MM.1S (cell line): ENCODE measurements around the gene TMEM245.

Experiments used
- DNase-seq: peaks from one replicate; pipeline ENCODE4 v3.0.0-alpha.2; 2015
- H2AFZ ChIP-seq: fragments of 300-600 bp; sonication (generic); 2 replicates; pipeline ENCODE4 v1.6.0; 2016; ENCODE audit warnings: antibody characterized with exemption, low read length
- H3F3A ChIP-seq: fragments of 300-600 bp; sonication (generic); 2 replicates; pipeline ENCODE4 v1.6.1; 2016; ENCODE audit warnings: mild to moderate bottlenecking, antibody characterized with exemption, low read length, moderate library complexity, mixed read lengths; ENCODE audit not compliant: insufficient read depth
- H3K27ac ChIP-seq: fragments of 300-600 bp; sonication (generic); 2 replicates; pipeline ENCODE4 v1.5.1; 2016; ENCODE audit warnings: mild to moderate bottlenecking, low read length
- H3K27me3 ChIP-seq: fragments of 300-600 bp; sonication (generic); replicated peaks from 2 replicates; pipeline ENCODE4 v1.6.0; 2016; ENCODE audit warnings: low read length; ENCODE audit not compliant: insufficient read depth
- H3K36me3 ChIP-seq: fragments of 300-600 bp; sonication (generic); replicated peaks from 2 replicates; pipeline ENCODE4 v1.6.1; 2016; ENCODE audit warnings: mild to moderate bottlenecking, low read length, mixed read lengths; ENCODE audit not compliant: insufficient read depth
- H3K4me1 ChIP-seq: fragments of 300-600 bp; sonication (generic); 2 replicates; pipeline ENCODE4 v1.6.1; 2016; ENCODE audit warnings: low read length, mixed read lengths
- H3K4me2 ChIP-seq: fragments of 300-600 bp; sonication (generic); 2 replicates; pipeline ENCODE4 v1.6.0; 2016; ENCODE audit warnings: low read depth, low read length
- H3K4me3 ChIP-seq: fragments of 300-600 bp; sonication (generic); 2 replicates; pipeline ENCODE4 v1.5.1; 2016; ENCODE audit warnings: low read length, mixed read lengths
- H3K79me2 ChIP-seq: fragments of 300-600 bp; sonication (generic); 2 replicates; pipeline ENCODE4 v1.6.1; 2016; ENCODE audit warnings: mixed run types, low read length, mixed read lengths
- H3K9ac ChIP-seq: fragments of 300-600 bp; sonication (generic); 2 replicates; pipeline ENCODE4 v1.6.1; 2016; ENCODE audit warnings: low read length, mixed read lengths
- H3K9me2 ChIP-seq: fragments of 300-600 bp; sonication (generic); replicated peaks from 2 replicates; pipeline ENCODE4 v1.6.1; 2016; ENCODE audit warnings: mild to moderate bottlenecking, low read length, mixed read lengths; ENCODE audit not compliant: insufficient read depth
- H3K9me3 ChIP-seq: fragments of 300-600 bp; sonication (generic); replicated peaks from 2 replicates; pipeline ENCODE4 v1.6.1; 2016; ENCODE audit warnings: mild to moderate bottlenecking, low read length, mixed read lengths; ENCODE audit not compliant: insufficient read depth
- H4K20me1 ChIP-seq: fragments of 300-600 bp; sonication (generic); 2 replicates; pipeline ENCODE4 v1.6.1; 2016; ENCODE audit warnings: mild to moderate bottlenecking, low read length, moderate library complexity, mixed read lengths; ENCODE audit not compliant: insufficient read depth
- EZH2 ChIP-seq: fragments of 300-600 bp; sonication (generic); optimal IDR thresholded peaks from 2 replicates; pipeline ENCODE3; 2017; ENCODE audit warnings: low read depth, mild to moderate bottlenecking, antibody characterized with exemption, low read length, mixed read lengths
- EZH2phosphoT487 ChIP-seq: fragments of 300-600 bp; sonication (generic); IDR thresholded peaks from 2 replicates; pipeline ENCODE4 v1.6.1; 2018; ENCODE audit warnings: antibody characterized with exemption, low read length
- TF ChIP-seq, protein P1 (sequence below): fragments of 300-600 bp; sonication (generic); IDR thresholded peaks from 2 replicates; pipeline ENCODE4 v1.5.1; 2016; ENCODE audit warnings: antibody characterized with exemption, low read length, mixed read lengths

Gene TMEM245

DNA sequence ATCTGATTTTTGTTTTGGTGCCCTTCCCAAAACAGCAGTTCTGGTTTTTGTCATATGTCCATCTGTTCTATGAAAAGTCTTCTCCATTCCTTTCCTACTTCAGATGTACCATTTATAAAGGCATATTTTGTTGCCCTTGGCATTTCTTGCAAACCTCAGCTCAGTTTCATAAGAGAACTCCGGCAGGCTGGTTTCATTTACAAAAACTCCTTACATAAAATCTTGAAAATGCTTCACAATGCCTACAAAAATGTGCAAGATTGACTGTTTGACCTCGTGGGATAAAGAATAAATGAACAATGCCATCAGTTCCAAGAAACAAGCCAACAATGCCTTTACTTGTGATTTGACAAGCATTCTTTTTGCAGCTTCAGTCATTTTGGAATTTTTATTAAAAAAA, 67.3 kb downstream of the TMEM245 start:
- TF ChIP-seq EZH2phosphoT487 (no peak), EZH2 (no peak)
- TF ChIP-seq, protein P1, sequence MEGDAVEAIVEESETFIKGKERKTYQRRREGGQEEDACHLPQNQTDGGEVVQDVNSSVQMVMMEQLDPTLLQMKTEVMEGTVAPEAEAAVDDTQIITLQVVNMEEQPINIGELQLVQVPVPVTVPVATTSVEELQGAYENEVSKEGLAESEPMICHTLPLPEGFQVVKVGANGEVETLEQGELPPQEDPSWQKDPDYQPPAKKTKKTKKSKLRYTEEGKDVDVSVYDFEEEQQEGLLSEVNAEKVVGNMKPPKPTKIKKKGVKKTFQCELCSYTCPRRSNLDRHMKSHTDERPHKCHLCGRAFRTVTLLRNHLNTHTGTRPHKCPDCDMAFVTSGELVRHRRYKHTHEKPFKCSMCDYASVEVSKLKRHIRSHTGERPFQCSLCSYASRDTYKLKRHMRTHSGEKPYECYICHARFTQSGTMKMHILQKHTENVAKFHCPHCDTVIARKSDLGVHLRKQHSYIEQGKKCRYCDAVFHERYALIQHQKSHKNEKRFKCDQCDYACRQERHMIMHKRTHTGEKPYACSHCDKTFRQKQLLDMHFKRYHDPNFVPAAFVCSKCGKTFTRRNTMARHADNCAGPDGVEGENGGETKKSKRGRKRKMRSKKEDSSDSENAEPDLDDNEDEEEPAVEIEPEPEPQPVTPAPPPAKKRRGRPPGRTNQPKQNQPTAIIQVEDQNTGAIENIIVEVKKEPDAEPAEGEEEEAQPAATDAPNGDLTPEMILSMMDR = no peak
- 0 out of 2 replicates have a peak, but pooled peaks cover 8% of the 10 kb centered on the region for H3K36me3 ChIP-seq
- H3K27me3 ChIP-seq = no peaks in the 10 kb centered on the region
- H3F3A ChIP-seq = 0 out of 2 replicates have a peak, but pooled peaks cover 9% of the 10 kb centered on the region
- no peaks in the 10 kb centered on the region for H3K9me2 ChIP-seq
- H3K4me2 ChIP-seq = peak overlapping the region; percentile 44
- H3K4me3 ChIP-seq = no peak overlapping the region
- H3K27ac ChIP-seq = peak overlapping the region; percentile 29; the same call in 1 of the 2 replicates
- H2AFZ ChIP-seq = no peak overlapping the region
- H3K79me2 ChIP-seq = no peaks in the 10 kb centered on the region
- no peaks in the 10 kb centered on the region for H4K20me1 ChIP-seq
- no peak overlapping the region for H3K9ac ChIP-seq
- H3K9me3 ChIP-seq = no peaks in the 10 kb centered on the region
- H3K4me1 ChIP-seq = peaks cover 10% of the 10 kb centered on the region
- peak; percentile 63 for DNase-seq

DNA sequence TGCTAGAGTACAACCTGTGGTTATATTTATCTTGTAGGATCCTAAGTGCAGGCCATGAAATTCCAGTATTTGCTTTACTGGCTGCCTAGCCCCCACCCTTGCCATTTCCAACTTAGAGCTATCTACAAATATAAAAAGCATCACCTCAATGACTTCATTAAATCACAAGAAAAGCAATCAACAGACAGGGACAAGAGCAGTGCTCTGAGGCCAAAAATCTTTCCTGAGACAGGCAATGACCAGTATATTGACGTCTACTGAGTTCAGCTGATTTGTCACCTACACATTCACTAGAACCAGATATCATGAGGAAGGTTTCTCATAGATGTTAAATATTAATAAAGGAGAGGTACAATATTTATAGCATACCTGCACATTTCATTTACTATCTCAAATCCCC, 68.0 kb downstream of the TMEM245 start:
- peak overlapping the region; percentile 44; the same call in 1 of the 2 replicates for H3K4me2 ChIP-seq
- no peak for DNase-seq
- no peak overlapping the region for H3K4me3 ChIP-seq
- no peak overlapping the region for H3K9ac ChIP-seq
- H4K20me1 ChIP-seq = no peaks in the 10 kb centered on the region
- 0 out of 2 replicates have a peak, but pooled peaks cover 9% of the 10 kb centered on the region for H3F3A ChIP-seq
- H3K27me3 ChIP-seq = no peaks in the 10 kb centered on the region
- H3K36me3 ChIP-seq = 0 out of 2 replicates have a peak, but pooled peaks cover 8% of the 10 kb centered on the region
- peak overlapping the region; percentile 29; the same call in 1 of the 2 replicates for H3K27ac ChIP-seq
- H3K9me2 ChIP-seq = no peaks in the 10 kb centered on the region
- H3K4me1 ChIP-seq = peaks cover 10% of the 10 kb centered on the region
- H3K9me3 ChIP-seq = no peaks in the 10 kb centered on the region
- TF ChIP-seq, protein P1 = no peak
- TF ChIP-seq EZH2 (no peak), EZH2phosphoT487 (no peak)
- H3K79me2 ChIP-seq = no peaks in the 10 kb centered on the region
- no peak overlapping the region for H2AFZ ChIP-seq

DNA sequence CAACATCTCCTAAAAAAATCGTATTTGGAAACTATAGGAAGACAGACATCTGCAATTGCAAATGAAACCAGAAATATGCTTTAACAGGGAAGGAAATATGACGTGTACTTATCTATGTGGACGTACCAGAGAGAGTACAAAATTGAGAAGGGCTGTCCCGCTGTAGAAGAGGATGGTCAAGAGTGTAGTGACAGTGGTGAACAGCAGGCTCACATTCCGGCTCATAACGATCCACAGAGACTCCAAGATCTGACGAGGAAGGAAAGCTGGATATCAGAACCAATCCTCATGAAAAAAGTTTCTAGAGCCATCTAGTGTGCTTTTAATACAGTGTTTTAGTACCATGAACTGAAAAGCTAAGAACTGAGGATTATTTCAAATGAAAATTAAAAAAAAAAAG, 69.3 kb downstream of the TMEM245 start:
- DNase-seq = no peak
- no peaks in the 10 kb centered on the region for H3K9me3 ChIP-seq
- H2AFZ ChIP-seq = no peak overlapping the region
- H3K4me1 ChIP-seq = peaks cover 10% of the 10 kb centered on the region
- H3K9me2 ChIP-seq = no peaks in the 10 kb centered on the region
- H3K27me3 ChIP-seq = no peaks in the 10 kb centered on the region
- H3K4me2 ChIP-seq = no peak overlapping the region
- no peaks in the 10 kb centered on the region for H4K20me1 ChIP-seq
- TF ChIP-seq, protein P1 = no peak
- TF ChIP-seq EZH2 (no peak), EZH2phosphoT487 (no peak)
- no peaks in the 10 kb centered on the region for H3K79me2 ChIP-seq
- no peak overlapping the region for H3K27ac ChIP-seq
- no peak overlapping the region for H3K9ac ChIP-seq
- H3K4me3 ChIP-seq = no peak overlapping the region
- H3F3A ChIP-seq = 0 out of 2 replicates have a peak, but pooled peaks cover 9% of the 10 kb centered on the region
- 0 out of 2 replicates have a peak, but pooled peaks cover 8% of the 10 kb centered on the region for H3K36me3 ChIP-seq
